Activated CD8-positive, alpha-beta memory T cell treated with anti-CD3 and anti-CD28 coated beads, Interleukin-2, amount 10 ng/mL, durations not matched to agents 7 days and 5 days (primary cell): ENCODE results near the gene ARL5B. TPM values are rescaled to one million over a fixed set of nuclear protein-coding genes. Genes with fewer than 3 reads are reported as not detected.

ENCODE experiments used
- ATAC-seq: fragments of 150-1000 bp; cut with Tn5 transposase; one replicate; pipeline ENCODE4 v1.10.0; 2021; ENCODE audit warnings: moderate library complexity
- CTCF ChIA-PET: fragments of 350-600 bp; sonication (Branson Sonifier 250); formaldehyde crosslinking; loops from one replicate; lab custom pipeline; 2021; ENCODE audit warnings: antibody characterized with exemption; lab: Charles Lee
- DNase-seq: peaks from one replicate; pipeline ENCODE4 v3.0.0-alpha.2; 2020
- H3K27ac Mint-ChIP-seq: one replicate; pipeline ENCODE4 v1.8.0; 2021; ENCODE audit warnings: mild to moderate bottlenecking, mixed read lengths
- H3K27me3 Mint-ChIP-seq: one replicate; pipeline ENCODE4 v1.8.0; 2021; ENCODE audit warnings: mixed read lengths
- H3K36me3 Mint-ChIP-seq: one replicate; pipeline ENCODE4 v1.8.0; 2021; ENCODE audit warnings: mild to moderate bottlenecking, mixed read lengths
- H3K4me1 Mint-ChIP-seq: one replicate; pipeline ENCODE4 v1.8.0; 2021; ENCODE audit warnings: mixed read lengths
- H3K4me3 Mint-ChIP-seq: one replicate; pipeline ENCODE4 v1.8.0; 2021; ENCODE audit warnings: mild to moderate bottlenecking, moderate library complexity, mixed read lengths
- H3K9me3 Mint-ChIP-seq: one replicate; pipeline ENCODE4 v1.8.0; 2022; ENCODE audit warnings: low read depth, mixed read lengths
- total RNA-seq, 2 experiments: library from RNA; stranded (reverse); gene quantifications; one replicate each; pipeline ENCODE4 v1.2.3, GENCODE V29; 2021

The ARL5B gene
- total RNA-seq, 2 experiments from 2014 or later = 10.6 to 12.2 TPM

DNA sequence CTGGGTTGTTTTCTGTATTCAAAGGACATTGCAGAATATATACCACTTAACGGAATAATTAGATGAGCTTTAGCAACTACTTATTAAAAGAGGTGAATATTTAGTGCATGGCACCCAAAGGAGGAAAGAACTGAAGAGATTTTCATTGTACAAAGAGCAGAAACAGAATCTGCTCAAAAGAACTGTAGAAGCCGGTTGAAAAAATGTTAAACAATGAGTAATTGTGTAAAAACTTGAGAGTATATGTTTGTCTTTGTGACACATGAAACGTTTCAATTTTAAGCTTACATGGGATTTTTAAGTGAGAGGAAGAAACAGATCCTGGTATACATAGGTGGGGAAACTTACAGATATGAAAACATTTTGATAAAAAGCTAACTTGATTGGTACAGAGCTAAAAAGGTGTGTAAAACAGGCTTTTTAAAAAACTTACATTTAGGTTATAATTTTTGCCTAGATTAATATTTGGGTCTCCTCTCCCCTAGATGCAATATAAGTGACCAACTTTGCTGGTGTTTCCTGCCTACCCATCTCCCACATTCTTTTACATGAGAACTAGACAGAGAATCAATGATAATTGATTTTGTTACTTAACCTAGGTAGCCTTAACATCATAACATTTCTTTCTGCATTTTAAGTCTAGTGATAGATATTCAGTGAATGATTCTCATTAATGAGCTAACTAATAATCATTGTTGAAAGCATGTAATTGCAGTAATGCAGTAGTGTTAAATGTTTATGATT is 6.8 kb downstream of the ARL5B start:
- CTCF ChIA-PET = no interaction called here
- Mint-ChIP-seq H3K27me3 (no peaks in the 10 kb centered on the region), H3K9me3 (no peaks in the 10 kb centered on the region), H3K27ac (no peak overlapping the region), H3K4me1 (peaks cover 43% of the 10 kb centered on the region), H3K4me3 (no peak overlapping the region), H3K36me3 (peaks cover 40% of the 10 kb centered on the region)
- ATAC-seq (no peak), DNase-seq (no peak)

- peaks cover 35% of the 10 kb centered on the region for H3K4me1 Mint-ChIP-seq
- H3K27ac Mint-ChIP-seq = no peak overlapping the region
- peaks cover 40% of the 10 kb centered on the region for H3K36me3 Mint-ChIP-seq
- H3K9me3 Mint-ChIP-seq = no peaks in the 10 kb centered on the region
- CTCF ChIA-PET = no interaction called here
- ATAC-seq = no peak
- no peak for DNase-seq
- H3K27me3 Mint-ChIP-seq = no peaks in the 10 kb centered on the region
- H3K4me3 Mint-ChIP-seq = no peak overlapping the region
Measured at GRCh38 chr10:18666810-18667209, 7.6 kb downstream of the ARL5B start.

GRCh38 chr10:18668026-18668425 is 8.8 kb downstream of the ARL5B start:
- ATAC-seq = no peak
- H3K27me3 Mint-ChIP-seq = no peaks in the 10 kb centered on the region

GRCh38 chr10:18675086-18675801 is 16.0 kb downstream of the ARL5B start:
- peaks cover 39% of the 10 kb centered on the region for H3K36me3 Mint-ChIP-seq
- no peaks in the 10 kb centered on the region for H3K9me3 Mint-ChIP-seq
- ATAC-seq (no peak), DNase-seq (no peak)
- CTCF ChIA-PET = no interaction called here
- H3K27me3 Mint-ChIP-seq = no peaks in the 10 kb centered on the region
- no peak overlapping the region for H3K4me3 Mint-ChIP-seq
- H3K4me1 Mint-ChIP-seq = peaks cover 2% of the 10 kb centered on the region
- no peak overlapping the region for H3K27ac Mint-ChIP-seq

More at GRCh38 chr10:18668026-18668425, 8.8 kb downstream of the ARL5B start:
- H3K4me3 Mint-ChIP-seq = no peak overlapping the region
- no peak for DNase-seq
- peaks cover 26% of the 10 kb centered on the region for H3K4me1 Mint-ChIP-seq
- H3K27ac Mint-ChIP-seq = no peak overlapping the region
- peaks cover 45% of the 10 kb centered on the region for H3K36me3 Mint-ChIP-seq
- CTCF ChIA-PET = no interaction called here
- no peaks in the 10 kb centered on the region for H3K9me3 Mint-ChIP-seq

GRCh38 chr10:18680754-18681153 is 21.5 kb downstream of the ARL5B start:
- CTCF ChIA-PET = no interaction called here

GRCh38 chr10:18681366-18681765 is 22.1 kb downstream of the ARL5B start:
- CTCF ChIA-PET = no interaction called here
- H3K27ac Mint-ChIP-seq = no peak overlapping the region
- no peaks in the 10 kb centered on the region for H3K9me3 Mint-ChIP-seq
- no peak for DNase-seq
- ATAC-seq = no peak
- H3K27me3 Mint-ChIP-seq = no peaks in the 10 kb centered on the region
- peaks cover 11% of the 10 kb centered on the region for H3K4me1 Mint-ChIP-seq
- no peak overlapping the region for H3K4me3 Mint-ChIP-seq
- H3K36me3 Mint-ChIP-seq = peaks cover 15% of the 10 kb centered on the region

More at GRCh38 chr10:18680754-18681153, 21.5 kb downstream of the ARL5B start:
- ATAC-seq (no peak), DNase-seq (no peak)
- Mint-ChIP-seq H3K9me3 (no peaks in the 10 kb centered on the region), H3K36me3 (peaks cover 15% of the 10 kb centered on the region), H3K4me3 (no peak overlapping the region), H3K4me1 (peaks cover 11% of the 10 kb centered on the region), H3K27ac (no peak overlapping the region), H3K27me3 (no peaks in the 10 kb centered on the region)

DNA sequence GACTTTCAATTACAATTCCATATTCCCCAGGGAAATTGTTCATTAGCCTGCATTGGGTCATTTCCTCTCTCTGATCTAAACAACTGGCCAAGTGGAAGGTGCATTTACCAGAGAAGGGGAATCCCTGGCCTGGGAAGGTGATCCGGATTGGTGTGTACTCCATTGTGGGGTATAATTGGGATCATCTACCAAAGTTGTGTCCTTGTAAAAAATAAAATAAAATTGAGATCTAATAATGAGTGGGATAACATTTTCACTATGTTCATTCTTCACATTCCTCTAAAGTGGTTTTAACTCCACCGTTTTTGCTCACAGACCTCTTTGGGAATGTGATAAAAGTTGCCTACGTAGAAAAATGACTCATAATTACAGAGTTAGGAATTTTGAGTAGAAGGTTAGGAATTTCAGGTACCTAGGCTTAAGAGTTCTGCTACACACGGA is 22.8 kb downstream of the ARL5B start:
- no peak overlapping the region for H3K4me3 Mint-ChIP-seq
- no peak for ATAC-seq
- no peaks in the 10 kb centered on the region for H3K27me3 Mint-ChIP-seq
- H3K9me3 Mint-ChIP-seq = no peaks in the 10 kb centered on the region
- CTCF ChIA-PET = no interaction called here
- H3K36me3 Mint-ChIP-seq = peaks cover 11% of the 10 kb centered on the region
- peaks cover 11% of the 10 kb centered on the region for H3K4me1 Mint-ChIP-seq
- DNase-seq = no peak
- H3K27ac Mint-ChIP-seq = no peak overlapping the region

- Mint-ChIP-seq H3K9me3 (no peaks in the 10 kb centered on the region), H3K4me1 (peaks cover 11% of the 10 kb centered on the region), H3K36me3 (peaks cover 10% of the 10 kb centered on the region), H3K27ac (no peak overlapping the region), H3K4me3 (no peak overlapping the region), H3K27me3 (peaks cover 3% of the 10 kb centered on the region)
- DNase-seq = no peak
- CTCF ChIA-PET = no interaction called here
- ATAC-seq = peak; percentile 42
Measured at GRCh38 chr10:18683427-18683826, 24.2 kb downstream of the ARL5B start.

- ATAC-seq = no peak
- DNase-seq = no peak
- Mint-ChIP-seq H3K4me3 (no peak overlapping the region), H3K4me1 (peaks cover 11% of the 10 kb centered on the region), H3K27me3 (peaks cover 6% of the 10 kb centered on the region), H3K27ac (no peak overlapping the region), H3K36me3 (peaks cover 10% of the 10 kb centered on the region), H3K9me3 (no peaks in the 10 kb centered on the region)
- CTCF ChIA-PET = interaction anchor here (0.9 kb wide), 1 partner anchor 22 kb away, joined by 3 read pairs; no protein-coding TSS in a partner anchor
Measured at GRCh38 chr10:18684416-18684815, 25.2 kb downstream of the ARL5B start.

DNA sequence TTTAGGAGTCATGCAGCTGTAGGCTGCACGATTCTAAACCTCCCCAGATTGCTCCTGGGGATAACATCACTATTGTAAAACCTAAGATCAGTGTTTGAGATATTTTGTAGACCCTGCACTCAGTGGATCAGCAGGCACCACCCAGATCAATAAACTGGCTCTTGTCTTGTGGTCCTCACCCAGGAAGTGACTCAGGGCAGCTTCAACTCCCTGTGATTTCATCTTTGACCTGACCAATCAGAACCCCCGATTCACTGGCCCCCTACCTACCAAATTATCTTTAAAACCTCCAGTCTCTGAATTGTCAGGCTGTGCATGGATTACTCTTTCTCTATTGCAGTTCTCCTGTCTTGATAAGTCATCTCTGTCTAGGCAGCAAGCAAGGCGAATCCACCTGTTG is 25.7 kb downstream of the ARL5B start:
- no peak overlapping the region for H3K27ac Mint-ChIP-seq
- CTCF ChIA-PET = interaction anchor here (0.9 kb wide), 1 partner anchor 22 kb away, joined by 3 read pairs; no protein-coding TSS in a partner anchor
- no peaks in the 10 kb centered on the region for H3K9me3 Mint-ChIP-seq
- H3K27me3 Mint-ChIP-seq = peaks cover 6% of the 10 kb centered on the region
- ATAC-seq (peak; percentile 55), DNase-seq (no peak)
- H3K4me3 Mint-ChIP-seq = no peak overlapping the region
- H3K36me3 Mint-ChIP-seq = peaks cover 10% of the 10 kb centered on the region
- H3K4me1 Mint-ChIP-seq = peaks cover 11% of the 10 kb centered on the region

- DNase-seq (no peak), ATAC-seq (no peak)
- peaks cover 10% of the 10 kb centered on the region for H3K36me3 Mint-ChIP-seq
- H3K27ac Mint-ChIP-seq = no peak overlapping the region
- CTCF ChIA-PET = no interaction called here
- H3K9me3 Mint-ChIP-seq = no peaks in the 10 kb centered on the region
- H3K4me1 Mint-ChIP-seq = peaks cover 11% of the 10 kb centered on the region
- peaks cover 6% of the 10 kb centered on the region for H3K27me3 Mint-ChIP-seq
- no peak overlapping the region for H3K4me3 Mint-ChIP-seq
Measured at GRCh38 chr10:18685555-18685954, 26.3 kb downstream of the ARL5B start.

GRCh38 chr10:18687195-18687594 is 28.0 kb downstream of the ARL5B start:
- DNase-seq = no peak
- Mint-ChIP-seq H3K36me3 (peaks cover 6% of the 10 kb centered on the region), H3K27ac (no peak overlapping the region), H3K4me3 (no peak overlapping the region), H3K9me3 (no peaks in the 10 kb centered on the region), H3K27me3 (peaks cover 6% of the 10 kb centered on the region), H3K4me1 (peaks cover 11% of the 10 kb centered on the region)
- CTCF ChIA-PET = no interaction called here
- no peak for ATAC-seq

GRCh38 chr10:18687706-18688105 is 28.5 kb downstream of the ARL5B start:
- H3K4me3 Mint-ChIP-seq = no peak overlapping the region
- ATAC-seq (no peak), DNase-seq (no peak)
- CTCF ChIA-PET = no interaction called here
- peaks cover 6% of the 10 kb centered on the region for H3K27me3 Mint-ChIP-seq
- H3K36me3 Mint-ChIP-seq = peaks cover 4% of the 10 kb centered on the region
- no peaks in the 10 kb centered on the region for H3K9me3 Mint-ChIP-seq
- no peak overlapping the region for H3K27ac Mint-ChIP-seq
- H3K4me1 Mint-ChIP-seq = peaks cover 11% of the 10 kb centered on the region

- peaks cover 6% of the 10 kb centered on the region for H3K27me3 Mint-ChIP-seq
- DNase-seq = no peak
- H3K9me3 Mint-ChIP-seq = no peaks in the 10 kb centered on the region
- H3K4me3 Mint-ChIP-seq = no peak overlapping the region
- H3K4me1 Mint-ChIP-seq = peaks cover 9% of the 10 kb centered on the region
- no peaks in the 10 kb centered on the region for H3K36me3 Mint-ChIP-seq
- H3K27ac Mint-ChIP-seq = no peak overlapping the region
- no peak for ATAC-seq
- CTCF ChIA-PET = no interaction called here
Measured at GRCh38 chr10:18689498-18689897, 30.3 kb downstream of the ARL5B start.
